Neural progenitor cell (in vitro differentiated cells): ENCODE measurements around the gene ILDR2.

ENCODE experiments used
- EZH2phosphoT487 ChIP-seq: fragments of 200-600 bp; sonication (generic); IDR thresholded peaks from 2 replicates; pipeline ENCODE4 v1.6.1; 2017; ENCODE audit warnings: antibody characterized with exemption
- TF ChIP-seq, protein P1 (sequence below): fragments of 200-600 bp; sonication (generic); IDR thresholded peaks from 2 replicates; pipeline ENCODE4 v1.5.1; 2017; ENCODE audit warnings: antibody characterized with exemption, mild to moderate bottlenecking

DNA sequence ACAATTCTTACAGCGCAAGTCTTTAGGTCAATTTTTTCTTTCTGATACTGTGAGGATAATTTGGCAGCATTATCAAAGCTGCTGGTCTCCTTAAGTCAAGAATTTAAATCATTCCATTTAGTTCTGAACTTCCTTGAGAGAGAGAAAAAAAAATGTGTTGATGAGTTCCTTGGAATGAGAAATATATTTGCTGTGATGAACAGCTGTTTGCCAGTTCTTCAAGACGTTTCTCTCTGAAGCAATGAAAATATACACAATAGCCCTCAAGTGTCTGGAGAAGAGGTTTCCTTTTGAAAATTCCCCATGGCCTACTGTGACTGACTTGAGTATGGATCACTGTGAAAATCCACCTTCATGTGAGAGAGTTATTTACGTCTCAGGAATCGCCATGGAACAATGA is 68.3 kb downstream of the ILDR2 start:
- TF ChIP-seq, protein P1, sequence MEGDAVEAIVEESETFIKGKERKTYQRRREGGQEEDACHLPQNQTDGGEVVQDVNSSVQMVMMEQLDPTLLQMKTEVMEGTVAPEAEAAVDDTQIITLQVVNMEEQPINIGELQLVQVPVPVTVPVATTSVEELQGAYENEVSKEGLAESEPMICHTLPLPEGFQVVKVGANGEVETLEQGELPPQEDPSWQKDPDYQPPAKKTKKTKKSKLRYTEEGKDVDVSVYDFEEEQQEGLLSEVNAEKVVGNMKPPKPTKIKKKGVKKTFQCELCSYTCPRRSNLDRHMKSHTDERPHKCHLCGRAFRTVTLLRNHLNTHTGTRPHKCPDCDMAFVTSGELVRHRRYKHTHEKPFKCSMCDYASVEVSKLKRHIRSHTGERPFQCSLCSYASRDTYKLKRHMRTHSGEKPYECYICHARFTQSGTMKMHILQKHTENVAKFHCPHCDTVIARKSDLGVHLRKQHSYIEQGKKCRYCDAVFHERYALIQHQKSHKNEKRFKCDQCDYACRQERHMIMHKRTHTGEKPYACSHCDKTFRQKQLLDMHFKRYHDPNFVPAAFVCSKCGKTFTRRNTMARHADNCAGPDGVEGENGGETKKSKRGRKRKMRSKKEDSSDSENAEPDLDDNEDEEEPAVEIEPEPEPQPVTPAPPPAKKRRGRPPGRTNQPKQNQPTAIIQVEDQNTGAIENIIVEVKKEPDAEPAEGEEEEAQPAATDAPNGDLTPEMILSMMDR, result no peak
- no peak for TF ChIP-seq EZH2phosphoT487
